HG03520 (cell line): Measurements from ENCODE around the gene RNPS1.

Source experiments
- ATAC-seq: cut with Tn5 transposase; IDR thresholded peaks from one replicate; pipeline ENCODE4 v1.9.1; 2021; ENCODE audit warnings: mild to moderate bottlenecking, moderate library complexity; ENCODE audit not compliant: unreplicated experiment

Gene RNPS1

GRCh38 chr16:2216330-2216729 lies 51.6 kb downstream of the RNPS1 start:
- ATAC-seq: no peak

- no peak for ATAC-seq
Observed at GRCh38 chr16:2214719-2214968, 53.3 kb downstream of the RNPS1 start, which contains the start of gene PGP. Gene PGP (minus strand): TSS chr16:2214840. CDS start chr16:2214777, 63 bp downstream.

DNA sequence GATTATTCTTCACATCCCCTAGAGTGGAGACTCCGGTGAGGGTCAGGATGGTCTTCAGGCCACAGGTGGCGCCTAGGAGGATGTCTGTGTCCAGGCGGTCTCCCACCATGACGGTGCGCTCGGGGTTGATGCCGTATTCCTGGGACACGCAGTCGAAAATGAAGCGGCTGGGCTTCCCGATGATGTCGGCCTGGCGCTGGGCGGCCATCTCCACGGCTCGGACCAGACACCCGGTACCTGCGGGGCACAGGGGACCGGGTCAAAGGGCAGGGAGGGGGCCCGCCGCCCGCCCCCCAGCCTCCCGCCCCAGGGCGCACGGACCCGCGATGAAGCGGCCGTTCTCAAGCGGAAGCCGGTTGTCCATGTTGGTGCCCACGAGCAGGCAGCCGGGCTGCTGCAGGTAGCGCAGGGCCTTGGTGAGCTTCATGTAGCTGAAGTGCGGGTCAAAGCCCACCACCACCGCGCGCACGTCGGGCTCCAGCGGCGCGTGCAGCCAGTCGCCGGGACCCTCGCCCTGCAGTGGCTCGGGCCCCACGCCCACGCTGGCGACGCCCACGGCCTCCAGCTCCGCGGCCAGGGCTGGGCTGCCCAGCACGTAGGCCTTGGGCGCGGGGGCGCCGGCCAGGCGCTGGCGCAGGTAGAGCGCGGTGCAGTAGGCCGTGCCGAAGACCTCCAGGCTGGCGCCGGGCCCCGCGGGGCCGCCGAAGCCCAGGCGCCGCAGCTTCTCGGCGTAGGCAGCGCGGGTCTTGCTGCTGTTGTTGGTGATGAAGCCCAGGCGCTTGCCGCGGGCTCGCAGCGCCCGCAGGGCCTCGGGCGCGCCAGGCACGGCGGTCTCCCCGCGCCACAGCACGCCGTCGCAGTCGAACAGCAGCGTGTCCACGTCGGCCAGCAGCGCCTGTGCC lies 53.9 kb downstream of the RNPS1 start:
- ATAC-seq: peak; percentile 2

GRCh38 chr16:2212362-2213324 lies 55.3 kb downstream of the RNPS1 start:
- ATAC-seq: no peak

- no peak for ATAC-seq
Observed at GRCh38 chr16:2211923-2212347, 56.0 kb downstream of the RNPS1 start.

DNA sequence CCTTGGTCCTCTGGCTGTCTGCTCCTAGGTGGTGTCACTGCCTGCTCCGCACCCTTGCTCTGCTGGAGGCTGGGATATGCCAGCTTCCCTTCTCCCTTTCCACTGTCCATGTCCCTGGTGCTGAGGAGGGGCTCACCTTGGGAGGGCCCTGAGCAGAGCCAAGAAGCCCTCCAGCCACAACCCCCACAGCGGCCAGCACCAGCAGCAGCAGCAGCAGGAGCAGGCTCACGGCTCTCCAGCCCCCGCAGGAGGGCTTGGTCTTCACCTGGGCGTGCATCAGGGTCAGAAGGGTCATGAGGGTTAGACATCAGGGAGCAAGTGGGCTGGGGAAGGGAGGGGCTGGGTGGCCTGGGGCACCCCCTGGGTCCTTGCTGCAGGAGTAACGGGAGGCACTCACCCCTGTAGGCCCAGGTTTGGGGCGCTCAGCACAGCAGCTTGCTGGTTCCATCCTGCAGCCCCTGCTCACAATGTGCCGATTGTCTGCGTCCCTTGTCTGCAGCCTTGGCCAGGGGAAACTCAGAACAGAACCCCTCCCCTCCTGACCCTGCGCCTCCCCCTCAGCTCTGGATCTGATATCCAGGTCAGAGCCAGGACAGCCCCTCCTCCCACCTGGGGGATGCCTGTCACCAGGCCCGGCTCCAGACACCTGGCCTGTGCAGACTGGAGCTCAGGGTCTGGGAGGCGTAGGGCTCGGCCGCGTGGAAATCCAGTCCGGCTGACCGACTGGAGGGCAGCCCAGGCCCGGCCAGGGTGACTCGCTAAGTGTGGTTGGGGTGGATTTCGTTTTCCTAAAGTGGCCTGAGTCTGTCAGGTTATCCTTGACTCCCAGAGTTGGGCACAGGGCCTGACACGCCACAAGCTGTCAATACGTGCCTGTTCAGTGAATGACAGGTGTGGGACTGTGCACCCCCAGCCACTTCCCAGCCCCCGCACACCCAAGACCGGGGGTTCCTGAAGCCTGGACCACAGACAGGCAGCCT lies 57.2 kb downstream of the RNPS1 start, which contains the start of gene BRICD5:
Gene BRICD5 (minus strand): TSS at position 478 of the 980 bp plus-strand sequence. CDS start 30 bp downstream, at position 448.
- ATAC-seq: no peak

- no peak for ATAC-seq
Observed at GRCh38 chr16:2210009-2210332, 58.0 kb downstream of the RNPS1 start.

- ATAC-seq: no peak
Observed at GRCh38 chr16:2209258-2210008, 58.5 kb downstream of the RNPS1 start.

- no peak for ATAC-seq
Observed at GRCh38 chr16:2208772-2209171, 59.2 kb downstream of the RNPS1 start.

- no peak for ATAC-seq
Observed at GRCh38 chr16:2208308-2208707, 59.6 kb downstream of the RNPS1 start.

- no peak for ATAC-seq
Observed at GRCh38 chr16:2207872-2208271, 60.1 kb downstream of the RNPS1 start.

DNA sequence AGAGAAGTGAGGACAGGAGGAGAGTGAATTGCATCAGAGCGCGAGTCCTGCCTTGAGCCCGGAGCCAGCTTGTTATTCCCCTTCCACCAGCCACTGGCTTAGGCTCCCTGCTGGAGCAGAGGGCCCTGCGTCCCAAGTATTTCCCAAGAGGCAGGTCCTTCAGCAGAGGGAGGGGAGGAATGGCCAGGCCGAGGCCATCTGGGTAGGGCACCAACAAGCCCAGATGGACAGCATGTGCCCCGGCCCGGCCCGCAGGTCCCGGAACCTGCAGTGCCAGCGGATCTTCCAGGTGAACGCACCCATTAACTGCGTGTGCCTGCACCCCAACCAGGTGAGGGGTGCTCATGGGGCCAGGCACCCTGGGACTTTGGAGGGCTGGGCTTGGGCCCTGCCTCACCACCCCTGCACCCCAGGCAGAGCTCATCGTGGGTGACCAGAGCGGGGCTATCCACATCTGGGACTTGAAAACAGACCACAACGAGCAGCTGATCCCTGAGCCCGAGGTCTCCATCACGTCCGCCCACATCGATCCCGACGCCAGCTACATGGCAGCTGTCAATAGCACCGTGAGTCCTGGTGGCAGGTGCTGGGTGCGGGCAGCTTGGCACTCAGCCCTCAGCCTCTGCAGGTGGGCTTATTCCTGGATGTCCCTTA lies 61.0 kb downstream of the RNPS1 start:
- no peak for ATAC-seq

GRCh38 chr16:2206420-2206779 lies 61.5 kb downstream of the RNPS1 start:
- ATAC-seq: no peak

DNA sequence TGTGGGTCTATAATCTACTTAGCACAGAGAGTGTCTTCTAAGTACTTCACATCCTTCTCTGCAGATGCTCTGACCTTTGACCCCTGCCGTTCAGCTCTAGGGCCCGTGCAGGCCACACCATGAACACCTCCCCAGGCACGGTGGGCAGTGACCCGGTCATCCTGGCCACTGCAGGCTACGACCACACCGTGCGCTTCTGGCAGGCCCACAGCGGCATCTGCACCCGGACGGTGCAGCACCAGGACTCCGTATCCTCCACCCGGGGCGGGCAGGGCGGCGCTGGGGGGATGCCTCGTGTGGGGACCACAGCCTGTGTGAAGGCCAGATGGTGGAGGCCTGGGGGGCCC lies 62.0 kb downstream of the RNPS1 start:
- ATAC-seq: peak; percentile 3

DNA sequence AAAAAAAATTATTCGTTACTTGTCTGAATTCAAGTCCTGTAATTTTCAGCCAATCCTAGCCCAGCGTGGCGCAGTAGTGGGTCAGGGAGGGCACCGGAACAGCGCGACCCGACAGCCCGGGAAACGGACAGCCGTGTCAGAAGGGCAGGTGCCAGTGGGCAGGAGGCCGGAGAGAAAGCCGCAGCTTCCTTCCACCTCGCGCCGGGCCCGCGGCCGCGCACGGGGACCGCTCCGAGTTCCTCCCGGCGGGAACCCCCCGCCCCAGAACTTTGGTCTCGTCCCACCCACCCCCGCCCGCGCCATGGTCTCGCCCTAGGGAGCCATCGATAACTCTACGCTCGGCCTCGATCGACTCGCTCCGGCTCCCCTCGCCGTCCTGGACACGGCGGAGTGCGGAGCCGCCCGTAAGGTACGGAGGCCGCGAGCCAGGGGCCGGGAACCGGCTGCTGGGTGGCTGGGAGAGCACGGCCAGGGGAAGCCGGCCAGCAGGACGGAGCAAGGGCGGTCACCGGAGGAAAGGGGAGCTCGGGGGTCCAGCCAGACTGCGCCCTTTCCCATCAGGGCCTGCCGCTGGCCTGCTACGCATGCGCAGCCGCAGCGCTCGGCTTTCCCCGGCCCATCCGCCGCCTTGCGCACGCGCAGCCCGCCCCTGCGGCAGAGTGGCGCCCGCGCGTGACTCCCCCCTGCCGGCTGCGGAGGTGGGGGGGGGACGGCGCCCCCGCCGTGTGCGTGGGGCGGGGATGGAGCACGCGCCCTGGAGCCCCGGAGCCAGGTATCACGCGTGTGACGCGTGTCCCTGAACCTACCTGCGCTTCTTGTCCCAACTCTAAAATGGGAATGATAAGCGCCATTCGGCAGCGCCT lies 62.6 kb downstream of the RNPS1 start, which contains the start of gene MLST8:
Gene MLST8 (plus strand): TSS at position 351 of the 863 bp plus-strand sequence. CDS start 632 bp downstream, outside the sequence.
- ATAC-seq: peak; percentile 63

GRCh38 chr16:2204416-2205103 lies 63.4 kb downstream of the RNPS1 start:
- ATAC-seq: no peak
